22Rv1 (cell line): ENCODE data around the gene THAP10.

Experiments
- ZFX ChIP-seq: fragments of 450-650 bp; IDR thresholded peaks from 2 replicates; pipeline ENCODE4 v1.6.1; 2017; ENCODE audit warnings: antibody characterized with exemption, borderline replicate concordance
- TF ChIP-seq, protein P1 (sequence below): fragments of 450-650 bp; IDR thresholded peaks from 2 replicates; pipeline ENCODE4 v1.5.1; 2017; ENCODE audit warnings: mild to moderate bottlenecking

DNA sequence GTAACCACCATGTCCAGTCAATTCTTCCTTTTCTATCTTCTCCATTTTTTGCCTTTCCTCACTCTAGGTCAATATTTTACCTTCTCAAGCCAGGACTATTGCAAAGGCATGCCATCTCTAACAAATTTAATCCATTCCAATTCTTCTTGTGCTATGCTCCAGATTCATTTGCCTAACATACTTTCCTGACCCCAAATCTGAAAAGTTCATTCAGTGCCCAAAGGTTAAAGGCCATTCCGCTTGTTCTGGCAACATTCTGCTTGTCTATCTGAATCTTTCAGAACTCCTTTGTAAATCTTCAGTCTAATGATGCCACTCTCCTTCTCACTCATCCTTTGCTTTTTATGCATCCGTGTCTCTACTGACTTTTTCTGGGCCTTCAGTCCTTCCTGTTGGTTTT, 15.6 kb downstream of the THAP10 start:
- TF ChIP-seq, protein P1, sequence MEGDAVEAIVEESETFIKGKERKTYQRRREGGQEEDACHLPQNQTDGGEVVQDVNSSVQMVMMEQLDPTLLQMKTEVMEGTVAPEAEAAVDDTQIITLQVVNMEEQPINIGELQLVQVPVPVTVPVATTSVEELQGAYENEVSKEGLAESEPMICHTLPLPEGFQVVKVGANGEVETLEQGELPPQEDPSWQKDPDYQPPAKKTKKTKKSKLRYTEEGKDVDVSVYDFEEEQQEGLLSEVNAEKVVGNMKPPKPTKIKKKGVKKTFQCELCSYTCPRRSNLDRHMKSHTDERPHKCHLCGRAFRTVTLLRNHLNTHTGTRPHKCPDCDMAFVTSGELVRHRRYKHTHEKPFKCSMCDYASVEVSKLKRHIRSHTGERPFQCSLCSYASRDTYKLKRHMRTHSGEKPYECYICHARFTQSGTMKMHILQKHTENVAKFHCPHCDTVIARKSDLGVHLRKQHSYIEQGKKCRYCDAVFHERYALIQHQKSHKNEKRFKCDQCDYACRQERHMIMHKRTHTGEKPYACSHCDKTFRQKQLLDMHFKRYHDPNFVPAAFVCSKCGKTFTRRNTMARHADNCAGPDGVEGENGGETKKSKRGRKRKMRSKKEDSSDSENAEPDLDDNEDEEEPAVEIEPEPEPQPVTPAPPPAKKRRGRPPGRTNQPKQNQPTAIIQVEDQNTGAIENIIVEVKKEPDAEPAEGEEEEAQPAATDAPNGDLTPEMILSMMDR: no peak
- TF ChIP-seq ZFX: no peak
